Islet of Langerhans (tissue), 1 donor: ENCODE results near the gene SNX32.
"Not testable (repeated sequence)": the region's sequence is repeated elsewhere in the genome, so short reads cannot be mapped to it uniquely, and the experiment has no call there.

Experiments used
- FAIRE-seq: peaks from one replicate; lab custom pipeline; 2011; peaks lifted over from hg19 to GRCh38; lab: Jason Lieb, UNC

SNX32 gene

DNA sequence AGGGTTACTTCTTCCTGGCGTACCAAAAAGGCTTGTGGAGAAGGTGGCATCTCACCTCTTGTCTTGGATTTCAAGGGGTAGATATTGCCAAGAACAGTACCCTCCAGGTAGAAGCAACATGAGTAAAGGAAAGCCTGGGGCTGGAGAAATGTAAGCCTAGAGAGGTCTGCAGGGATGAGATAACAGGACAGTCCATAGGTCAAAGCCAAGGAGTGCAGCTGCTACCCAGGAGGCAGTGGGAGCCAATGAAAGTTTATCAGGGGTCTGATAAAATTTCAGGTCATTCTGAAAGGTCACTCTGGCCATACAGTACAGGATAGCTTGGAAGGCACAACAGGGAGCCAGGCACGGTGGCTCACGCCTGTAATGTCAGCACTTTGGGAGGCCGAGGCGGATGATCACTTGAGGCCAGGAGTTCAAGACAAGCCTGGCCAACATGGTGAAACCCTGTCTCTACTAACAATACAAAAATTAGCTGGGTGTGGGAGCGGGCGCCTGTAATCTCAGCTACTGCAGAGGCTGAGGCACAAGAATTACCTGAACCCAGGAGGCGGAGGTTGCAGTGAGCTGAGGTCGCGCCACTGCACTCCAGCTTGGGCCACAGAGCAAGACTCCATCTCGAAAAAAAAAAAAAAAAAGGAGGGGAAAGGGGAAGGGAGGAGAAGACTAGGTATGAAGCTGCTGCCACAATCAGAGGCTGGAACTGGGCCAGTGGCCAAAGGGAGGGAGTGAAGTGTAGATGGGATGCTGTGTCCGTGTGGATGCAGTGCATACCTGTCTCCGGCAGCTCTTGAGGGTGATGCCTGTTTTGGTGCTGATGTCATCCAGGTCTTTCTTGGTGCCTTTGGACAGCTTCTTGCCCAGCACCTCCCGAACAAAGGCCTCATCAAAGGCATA is 53.3 kb downstream of the SNX32 start:
- FAIRE-seq: no peak

GRCh38 chr11:65887723-65888162 is 54.0 kb downstream of the SNX32 start:
- FAIRE-seq: no peak

DNA sequence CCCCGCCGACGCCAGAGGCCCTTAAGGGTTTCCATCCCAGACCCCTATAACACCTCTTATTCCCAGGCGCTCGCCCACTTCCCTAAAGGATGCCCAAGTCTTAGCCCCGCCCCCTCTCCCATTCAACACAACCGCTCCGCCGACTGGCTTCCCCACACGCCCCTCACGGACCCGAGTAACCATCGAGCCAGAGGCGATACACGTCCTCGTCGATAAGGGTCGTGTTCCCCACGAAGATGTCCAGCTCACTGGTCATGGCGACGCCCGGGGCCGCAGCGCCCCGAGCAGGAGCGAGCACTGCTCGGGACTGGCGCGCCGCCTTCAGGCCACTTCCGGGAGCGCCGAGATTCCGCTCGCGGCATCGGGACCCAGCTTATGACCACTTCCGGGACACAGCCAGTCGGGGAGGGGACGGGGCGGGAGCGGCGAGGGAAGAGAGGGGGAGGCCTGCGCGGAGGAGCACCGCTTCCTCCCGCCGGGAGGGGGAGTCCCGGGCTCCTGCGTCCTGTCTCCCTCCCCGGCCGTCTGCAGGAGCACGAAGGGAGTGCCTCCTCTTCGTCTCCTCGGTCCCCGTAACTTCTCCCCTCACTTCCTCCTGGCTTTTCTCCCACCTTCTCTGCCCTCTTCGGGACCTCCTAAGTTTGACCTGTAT is 54.5 kb downstream of the SNX32 start, which contains the start of gene FIBP:
FIBP (minus strand) TSS at position 309 of the 652 bp plus-strand sequence; CDS start at position 256, 53 bp downstream.
- no peak for FAIRE-seq

DNA sequence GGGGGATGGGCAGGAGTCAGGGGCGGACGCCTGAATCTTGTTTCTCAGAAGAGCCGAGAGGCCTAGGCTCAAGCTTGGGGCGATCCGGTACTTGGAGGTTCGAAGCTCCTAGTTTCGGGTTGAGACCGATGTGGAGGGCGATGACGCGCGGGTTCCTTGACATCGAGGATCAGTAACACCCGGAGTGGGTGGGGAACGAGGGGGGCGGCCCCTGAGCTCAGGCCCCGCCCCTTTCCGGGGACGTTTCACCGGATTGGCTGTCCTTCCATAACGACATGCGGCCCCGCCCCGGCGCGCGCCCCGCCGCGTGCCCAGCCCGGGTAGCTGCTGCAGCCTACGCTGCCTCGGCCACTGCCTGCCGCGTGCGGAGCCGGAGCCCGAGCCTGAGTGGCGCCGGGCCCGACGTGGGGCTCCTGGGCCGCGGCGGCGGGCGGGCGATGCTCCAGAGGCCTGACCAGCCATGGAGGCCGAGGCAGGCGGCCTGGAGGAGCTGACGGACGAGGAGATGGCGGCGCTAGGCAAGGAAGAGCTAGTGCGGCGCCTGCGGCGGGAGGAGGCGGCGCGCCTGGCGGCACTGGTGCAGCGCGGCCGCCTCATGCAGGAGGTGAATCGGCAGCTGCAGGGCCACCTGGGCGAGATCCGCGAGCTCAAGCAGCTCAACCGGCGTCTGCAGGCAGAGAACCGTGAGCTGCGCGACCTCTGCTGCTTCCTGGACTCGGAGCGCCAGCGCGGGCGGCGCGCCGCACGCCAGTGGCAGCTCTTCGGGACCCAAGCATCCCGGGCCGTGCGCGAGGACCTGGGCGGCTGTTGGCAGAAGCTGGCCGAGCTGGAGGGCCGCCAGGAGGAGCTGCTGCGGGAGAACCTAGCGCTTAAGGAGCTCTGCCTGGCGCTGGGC is 56.8 kb downstream of the SNX32 start, which contains the start of gene CCDC85B:
CCDC85B (plus strand) TSS at position 350 of the 895 bp plus-strand sequence; CDS start at position 461, 111 bp downstream.
- FAIRE-seq: no peak

DNA sequence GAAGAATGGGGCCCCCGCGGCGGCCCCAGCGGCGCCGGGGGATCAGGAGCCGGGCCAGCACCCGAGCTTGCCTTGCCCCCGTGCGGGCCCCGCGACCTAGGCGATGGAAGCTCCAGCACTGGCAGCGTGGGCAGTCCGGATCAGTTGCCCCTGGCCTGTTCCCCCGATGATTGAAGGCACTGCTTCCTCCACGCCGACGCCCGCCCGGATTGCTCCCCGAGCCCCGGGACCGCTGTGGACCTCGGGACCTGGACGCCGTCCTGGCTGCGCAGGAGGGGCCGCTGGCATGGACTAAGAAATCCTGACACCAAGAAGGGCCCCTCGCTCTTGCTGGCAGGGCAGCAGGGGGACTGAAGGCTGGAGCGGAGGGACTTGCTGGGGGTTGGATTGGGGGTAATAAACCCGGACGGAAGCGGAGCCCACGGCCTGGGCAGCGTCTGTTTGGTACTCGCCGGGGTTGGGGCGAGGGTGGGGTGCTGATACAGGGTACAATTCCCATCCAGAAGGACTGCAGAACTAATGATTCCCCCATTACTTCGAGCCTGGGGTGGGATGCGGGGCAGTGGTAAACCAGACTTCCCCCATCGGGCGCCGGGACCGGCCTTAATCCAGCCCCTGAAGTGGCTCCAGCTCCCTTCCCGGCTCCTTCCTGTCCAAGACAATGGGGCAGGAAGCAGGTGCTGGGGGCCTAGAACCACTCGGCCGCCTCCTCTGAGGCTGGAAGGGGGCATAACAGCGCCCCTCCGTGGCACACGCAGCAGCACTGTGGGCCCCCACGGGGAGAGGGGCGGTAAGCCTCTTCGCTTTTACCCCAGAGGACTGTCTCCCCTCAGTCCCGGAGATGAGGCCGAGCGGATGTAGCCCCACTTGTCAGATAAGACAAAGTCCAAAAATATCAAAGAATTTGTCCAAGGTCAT is 57.7 kb downstream of the SNX32 start:
- FAIRE-seq: no peak

- not testable (repeated sequence) for FAIRE-seq
Observed at GRCh38 chr11:65892137-65892540, 58.4 kb downstream of the SNX32 start.

DNA sequence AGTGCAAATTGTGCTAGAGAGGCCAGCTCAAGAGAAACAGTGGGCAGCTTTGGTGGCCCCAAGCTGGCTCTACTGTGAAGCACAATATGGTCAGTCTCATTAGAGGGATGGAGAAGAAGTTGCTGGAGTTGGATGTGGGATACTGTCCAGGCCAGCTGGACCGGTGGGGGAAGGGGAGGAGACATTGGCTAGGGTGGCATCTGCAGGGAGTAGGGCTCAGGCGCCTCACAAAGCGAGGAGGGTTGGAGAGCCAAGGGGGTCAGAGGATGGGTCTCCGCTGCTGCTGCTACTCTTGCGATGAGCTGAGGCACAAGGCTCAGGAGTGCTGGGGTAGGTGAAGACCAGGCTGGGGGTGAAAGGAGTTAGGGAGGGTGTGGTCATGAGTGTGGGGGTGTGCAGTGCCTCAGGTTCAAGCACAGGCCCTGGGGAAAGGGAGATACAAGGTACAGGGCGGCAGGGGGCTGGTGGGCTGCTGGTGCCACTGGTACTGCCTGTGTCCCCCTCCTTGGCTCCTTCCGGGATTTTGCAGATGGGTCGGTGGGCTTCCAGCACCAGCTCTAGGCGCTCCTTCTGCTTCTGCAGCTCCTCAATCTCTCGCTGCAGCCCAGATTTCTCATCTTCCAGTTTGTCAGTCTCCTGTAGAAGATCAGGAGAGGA is 59.0 kb downstream of the SNX32 start:
- no peak for FAIRE-seq

- no peak for FAIRE-seq
Observed at GRCh38 chr11:65894034-65894591, 60.4 kb downstream of the SNX32 start.

DNA sequence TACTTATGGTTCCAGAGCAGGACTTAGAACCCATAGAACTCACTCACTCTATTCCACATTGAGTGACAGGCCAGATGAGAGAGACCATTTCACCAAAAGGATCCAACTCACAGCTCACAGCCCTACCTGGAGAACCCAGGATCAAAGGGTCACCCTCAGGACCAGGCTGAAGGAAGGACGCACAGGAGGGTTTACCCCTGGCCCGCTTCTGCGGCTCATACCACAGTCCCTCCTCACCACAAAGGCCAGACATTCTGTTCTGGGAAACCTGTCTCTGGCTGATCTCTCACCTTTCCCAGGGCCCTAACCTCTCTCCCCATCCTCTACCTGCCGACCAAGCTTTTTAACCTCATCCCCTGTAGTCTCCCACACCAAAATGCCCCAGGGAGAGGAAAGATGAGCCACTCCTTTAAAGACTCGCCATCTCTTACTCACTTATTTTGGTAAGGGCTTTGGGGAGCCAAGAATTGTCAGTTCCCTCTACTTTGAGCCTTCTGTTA is 61.8 kb downstream of the SNX32 start:
- FAIRE-seq: no peak

DNA sequence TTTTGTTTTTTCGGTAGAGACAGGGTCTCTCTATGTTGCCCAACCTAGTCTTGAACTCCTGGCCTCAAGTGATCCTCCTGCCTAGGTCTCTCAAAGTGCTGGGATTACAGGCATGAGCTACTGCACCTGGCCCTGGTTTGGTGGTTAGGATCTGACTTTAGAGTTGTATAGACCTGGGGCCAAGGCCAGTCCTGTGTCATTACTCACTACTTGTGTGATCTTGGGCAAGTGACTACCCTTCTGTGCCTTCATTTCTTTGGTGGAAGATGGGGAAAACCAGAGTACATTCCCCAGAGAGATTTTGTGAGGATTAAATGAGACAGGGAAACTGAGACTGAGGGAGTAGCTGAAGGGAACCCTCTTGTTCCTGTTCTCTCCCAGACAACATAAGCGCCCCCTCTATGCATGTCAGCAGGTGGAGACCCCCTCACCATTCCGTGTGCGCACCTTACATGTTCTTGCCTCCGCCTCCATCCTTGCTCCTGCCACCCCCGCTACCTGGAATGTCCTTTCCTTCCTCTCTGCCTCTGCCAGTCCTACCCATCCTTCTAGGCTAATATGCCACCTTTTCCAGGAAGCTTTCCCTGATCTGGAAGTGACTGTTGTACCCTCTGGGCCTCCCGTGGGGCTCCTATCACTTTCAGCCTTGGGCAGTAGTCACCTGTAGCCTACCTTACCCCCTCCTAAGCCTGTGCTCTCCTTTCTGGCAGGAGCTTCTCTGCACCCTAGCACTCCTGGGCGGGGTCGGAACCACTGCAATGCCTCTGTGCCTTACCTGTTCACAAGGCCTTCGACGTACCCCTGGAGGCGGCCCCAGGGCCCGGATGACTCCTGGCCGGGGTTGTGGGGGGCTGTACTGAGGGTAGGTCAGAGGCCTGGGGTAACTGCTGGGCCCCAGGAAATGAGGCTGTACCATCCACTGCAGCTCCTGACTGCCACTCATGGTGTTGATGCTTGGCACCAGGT is 62.6 kb downstream of the SNX32 start:
- no peak for FAIRE-seq

- FAIRE-seq: no peak
Observed at GRCh38 chr11:65897020-65897471, 63.3 kb downstream of the SNX32 start.

DNA sequence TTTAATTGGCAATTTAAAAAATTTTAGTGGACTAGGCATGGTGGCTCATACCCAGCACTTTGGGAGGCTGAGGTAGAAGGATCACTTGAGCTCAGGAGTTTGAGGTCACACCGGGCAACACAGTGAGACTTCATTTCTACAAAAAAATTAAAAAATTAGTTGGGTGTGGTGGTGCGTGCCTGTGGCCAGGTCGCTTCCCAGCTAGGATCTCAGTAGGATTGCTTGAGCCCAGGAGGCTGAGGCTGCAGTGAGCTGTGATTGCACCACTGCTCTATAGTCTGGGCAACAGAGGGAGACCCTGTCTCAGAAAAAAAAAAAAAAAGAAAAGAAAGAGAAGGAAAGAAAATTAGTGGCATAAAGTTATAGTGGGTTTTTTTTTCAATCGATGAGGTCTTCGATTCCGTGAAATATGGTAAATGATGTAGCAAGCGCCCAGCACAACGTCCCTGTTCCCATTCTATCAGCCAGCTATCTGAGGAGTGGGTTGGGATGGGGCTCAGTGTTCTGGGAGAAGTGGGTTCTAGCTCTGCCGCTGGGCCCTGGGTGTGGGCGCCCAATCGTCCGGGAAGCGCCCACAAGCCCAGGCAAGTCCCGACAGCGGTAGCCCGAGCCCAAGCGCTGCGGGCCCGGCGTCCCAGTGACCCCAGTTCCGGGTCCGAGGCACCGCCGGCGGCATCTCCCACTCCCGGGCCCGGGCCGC is 65.0 kb downstream of the SNX32 start:
- no peak for FAIRE-seq

GRCh38 chr11:65899356-65900124 is 65.8 kb downstream of the SNX32 start:
- FAIRE-seq: no peak

DNA sequence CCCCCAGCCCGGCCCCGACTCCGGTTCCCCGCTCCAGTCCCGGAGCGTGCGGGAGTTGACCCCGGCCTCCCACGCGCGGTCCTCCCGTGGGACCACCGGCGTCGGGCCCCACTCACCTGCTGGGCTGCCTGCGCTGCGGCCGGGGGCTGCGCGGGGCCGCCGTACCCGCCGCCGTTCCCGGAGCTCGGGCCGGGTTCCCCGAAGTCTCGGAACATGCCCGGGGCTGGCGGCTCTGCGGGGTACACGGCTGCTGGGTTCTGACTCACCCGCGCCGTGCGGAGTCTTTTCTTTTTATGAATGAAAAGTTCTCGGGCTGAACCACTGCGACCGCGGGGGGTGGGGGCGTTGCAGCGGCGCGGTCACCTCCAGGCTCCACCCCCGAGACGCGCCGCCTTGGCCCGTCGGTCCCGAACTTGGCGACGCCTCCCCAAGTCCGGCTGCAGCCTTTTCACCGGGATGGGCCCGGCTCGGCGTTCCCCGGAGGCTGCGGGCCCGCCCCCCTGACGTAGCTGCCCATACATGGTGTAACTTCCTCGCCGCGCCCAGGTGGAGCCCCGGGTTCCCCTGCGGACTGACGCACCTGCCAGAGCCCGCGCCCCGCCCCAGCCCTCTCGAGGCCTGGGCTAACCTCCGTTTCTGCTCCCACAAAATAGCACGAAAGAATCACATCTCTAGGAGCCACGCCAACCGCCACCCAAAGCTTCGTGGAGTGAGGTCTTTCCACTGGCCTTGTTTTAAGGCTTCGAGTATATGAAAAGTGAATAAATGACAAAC is 66.5 kb downstream of the SNX32 start, which contains the start of gene FOSL1:
FOSL1 (minus strand) TSS at position 264 of the 774 bp plus-strand sequence; CDS start at position 215, 49 bp downstream.
- FAIRE-seq: no peak

- no peak for FAIRE-seq
Observed at GRCh38 chr11:65900899-65901180, 67.1 kb downstream of the SNX32 start.

GRCh38 chr11:65903068-65903481 is 69.3 kb downstream of the SNX32 start:
- FAIRE-seq: no peak
